HG03558 (cell line): ENCODE data around the gene SPINK7.

Experiments
- ATAC-seq: cut with Tn5 transposase; IDR thresholded peaks from one replicate; pipeline ENCODE4 v1.9.1; 2021; ENCODE audit warnings: moderate number of reproducible peaks; ENCODE audit not compliant: unreplicated experiment; ENCODE audit errors: extremely low read depth

The SPINK7 gene

GRCh38 chr5:148343046-148343407, 30.8 kb downstream of the SPINK7 start:
- no peak for ATAC-seq

- no peak for ATAC-seq
These were observed 31.6 kb downstream of the SPINK7 start for GRCh38 chr5:148343603-148344487.

- no peak for ATAC-seq
These were observed 35.5 kb downstream of the SPINK7 start for GRCh38 chr5:148347706-148348105.

GRCh38 chr5:148352696-148353095, 40.5 kb downstream of the SPINK7 start:
- no peak for ATAC-seq

GRCh38 chr5:148353634-148354033, 41.4 kb downstream of the SPINK7 start:
- no peak for ATAC-seq

GRCh38 chr5:148364343-148364742, 52.1 kb downstream of the SPINK7 start:
- no peak for ATAC-seq
